WTC11 (cell line): ENCODE data around the gene MPZL3.

Experiments used
- ELF4 ChIP-seq: sonication (generic); formaldehyde crosslinking; IDR thresholded peaks from 2 replicates; pipeline ENCODE4 v1.8.1; 2022; ENCODE audit warnings: low read depth, mild to moderate bottlenecking, moderate library complexity, missing genetic modification reagents
- JUN ChIP-seq: sonication (generic); formaldehyde crosslinking; IDR thresholded peaks from 2 replicates; pipeline ENCODE4 v1.8.0; 2023; ENCODE audit warnings: mild to moderate bottlenecking, missing genetic modification reagents
- TF ChIP-seq, protein P1 (sequence below): fragments of 200-600 bp; IDR thresholded peaks from 2 replicates; pipeline ENCODE4 v1.8.0; 2022; ENCODE audit warnings: antibody characterized with exemption
- TF ChIP-seq, protein P2 (sequence below): sonication (generic); formaldehyde crosslinking; IDR thresholded peaks from 2 replicates; pipeline ENCODE4 v1.8.1; 2022; ENCODE audit warnings: missing genetic modification reagents, borderline replicate concordance
- TF ChIP-seq, protein P3 (sequence below): sonication (generic); formaldehyde crosslinking; IDR thresholded peaks from 2 replicates; pipeline ENCODE4 v1.8.0; 2023; ENCODE audit warnings: missing genetic modification reagents
- TF ChIP-seq, protein P4 (sequence below): sonication (generic); formaldehyde crosslinking; IDR thresholded peaks from 2 replicates; pipeline ENCODE4 v1.8.0; 2022; ENCODE audit warnings: mild to moderate bottlenecking, missing genetic modification reagents
- TF ChIP-seq, protein P5 (sequence below): sonication (generic); formaldehyde crosslinking; IDR thresholded peaks from 2 replicates; pipeline ENCODE4 v1.8.1; 2022; ENCODE audit warnings: low read depth, missing genetic modification reagents, borderline replicate concordance
- TF ChIP-seq, protein P6 (sequence below): sonication (generic); formaldehyde crosslinking; IDR thresholded peaks from 2 replicates; pipeline ENCODE4 v1.8.0; 2022; ENCODE audit warnings: mild to moderate bottlenecking, missing genetic modification reagents
- TF ChIP-seq, protein P7 (sequence below): sonication (generic); formaldehyde crosslinking; IDR thresholded peaks from 2 replicates; pipeline ENCODE4 v1.8.0; 2022; ENCODE audit warnings: missing genetic modification reagents

DNA sequence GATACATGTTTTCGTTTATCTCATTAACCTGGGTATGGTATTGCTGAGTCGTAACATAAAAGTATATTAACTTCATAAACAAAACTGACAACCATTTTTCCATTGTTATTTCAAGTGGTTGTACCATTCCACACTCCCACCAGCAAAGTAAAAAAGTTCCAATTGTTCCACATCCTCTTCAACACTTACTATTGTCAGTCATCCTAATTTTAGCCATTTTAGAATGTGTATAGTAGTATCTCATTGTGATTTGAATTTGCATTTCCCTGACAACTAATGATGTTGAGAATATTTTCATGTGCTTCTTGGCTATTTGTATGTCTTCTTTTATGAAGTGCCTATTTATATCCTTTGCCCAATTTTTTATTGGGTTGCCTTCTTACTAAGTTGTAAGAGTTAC is 41.9 kb upstream of the MPZL3 start:
- TF ChIP-seq ELF4 (CRISPR knock-in tag) (no peak), JUN (CRISPR knock-in tag) (no peak)
- TF ChIP-seq, protein P1, sequence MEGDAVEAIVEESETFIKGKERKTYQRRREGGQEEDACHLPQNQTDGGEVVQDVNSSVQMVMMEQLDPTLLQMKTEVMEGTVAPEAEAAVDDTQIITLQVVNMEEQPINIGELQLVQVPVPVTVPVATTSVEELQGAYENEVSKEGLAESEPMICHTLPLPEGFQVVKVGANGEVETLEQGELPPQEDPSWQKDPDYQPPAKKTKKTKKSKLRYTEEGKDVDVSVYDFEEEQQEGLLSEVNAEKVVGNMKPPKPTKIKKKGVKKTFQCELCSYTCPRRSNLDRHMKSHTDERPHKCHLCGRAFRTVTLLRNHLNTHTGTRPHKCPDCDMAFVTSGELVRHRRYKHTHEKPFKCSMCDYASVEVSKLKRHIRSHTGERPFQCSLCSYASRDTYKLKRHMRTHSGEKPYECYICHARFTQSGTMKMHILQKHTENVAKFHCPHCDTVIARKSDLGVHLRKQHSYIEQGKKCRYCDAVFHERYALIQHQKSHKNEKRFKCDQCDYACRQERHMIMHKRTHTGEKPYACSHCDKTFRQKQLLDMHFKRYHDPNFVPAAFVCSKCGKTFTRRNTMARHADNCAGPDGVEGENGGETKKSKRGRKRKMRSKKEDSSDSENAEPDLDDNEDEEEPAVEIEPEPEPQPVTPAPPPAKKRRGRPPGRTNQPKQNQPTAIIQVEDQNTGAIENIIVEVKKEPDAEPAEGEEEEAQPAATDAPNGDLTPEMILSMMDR: no peak
- TF ChIP-seq, protein P2, sequence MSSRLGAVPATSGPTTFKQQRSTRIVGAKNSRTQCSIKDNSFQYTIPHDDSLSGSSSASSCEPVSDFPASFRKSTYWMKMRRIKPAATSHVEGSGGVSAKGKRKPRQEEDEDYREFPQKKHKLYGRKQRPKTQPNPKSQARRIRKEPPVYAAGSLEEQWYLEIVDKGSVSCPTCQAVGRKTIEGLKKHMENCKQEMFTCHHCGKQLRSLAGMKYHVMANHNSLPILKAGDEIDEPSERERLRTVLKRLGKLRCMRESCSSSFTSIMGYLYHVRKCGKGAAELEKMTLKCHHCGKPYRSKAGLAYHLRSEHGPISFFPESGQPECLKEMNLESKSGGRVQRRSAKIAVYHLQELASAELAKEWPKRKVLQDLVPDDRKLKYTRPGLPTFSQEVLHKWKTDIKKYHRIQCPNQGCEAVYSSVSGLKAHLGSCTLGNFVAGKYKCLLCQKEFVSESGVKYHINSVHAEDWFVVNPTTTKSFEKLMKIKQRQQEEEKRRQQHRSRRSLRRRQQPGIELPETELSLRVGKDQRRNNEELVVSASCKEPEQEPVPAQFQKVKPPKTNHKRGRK (CRISPR knock-in tag): no peak
- TF ChIP-seq, protein P3, sequence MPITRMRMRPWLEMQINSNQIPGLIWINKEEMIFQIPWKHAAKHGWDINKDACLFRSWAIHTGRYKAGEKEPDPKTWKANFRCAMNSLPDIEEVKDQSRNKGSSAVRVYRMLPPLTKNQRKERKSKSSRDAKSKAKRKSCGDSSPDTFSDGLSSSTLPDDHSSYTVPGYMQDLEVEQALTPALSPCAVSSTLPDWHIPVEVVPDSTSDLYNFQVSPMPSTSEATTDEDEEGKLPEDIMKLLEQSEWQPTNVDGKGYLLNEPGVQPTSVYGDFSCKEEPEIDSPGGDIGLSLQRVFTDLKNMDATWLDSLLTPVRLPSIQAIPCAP (CRISPR knock-in tag): no peak
- TF ChIP-seq, protein P4, sequence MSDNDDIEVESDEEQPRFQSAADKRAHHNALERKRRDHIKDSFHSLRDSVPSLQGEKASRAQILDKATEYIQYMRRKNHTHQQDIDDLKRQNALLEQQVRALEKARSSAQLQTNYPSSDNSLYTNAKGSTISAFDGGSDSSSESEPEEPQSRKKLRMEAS: no peak
- TF ChIP-seq, protein P5, sequence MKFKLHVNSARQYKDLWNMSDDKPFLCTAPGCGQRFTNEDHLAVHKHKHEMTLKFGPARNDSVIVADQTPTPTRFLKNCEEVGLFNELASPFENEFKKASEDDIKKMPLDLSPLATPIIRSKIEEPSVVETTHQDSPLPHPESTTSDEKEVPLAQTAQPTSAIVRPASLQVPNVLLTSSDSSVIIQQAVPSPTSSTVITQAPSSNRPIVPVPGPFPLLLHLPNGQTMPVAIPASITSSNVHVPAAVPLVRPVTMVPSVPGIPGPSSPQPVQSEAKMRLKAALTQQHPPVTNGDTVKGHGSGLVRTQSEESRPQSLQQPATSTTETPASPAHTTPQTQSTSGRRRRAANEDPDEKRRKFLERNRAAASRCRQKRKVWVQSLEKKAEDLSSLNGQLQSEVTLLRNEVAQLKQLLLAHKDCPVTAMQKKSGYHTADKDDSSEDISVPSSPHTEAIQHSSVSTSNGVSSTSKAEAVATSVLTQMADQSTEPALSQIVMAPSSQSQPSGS (CRISPR knock-in tag): no peak
- TF ChIP-seq, protein P6, sequence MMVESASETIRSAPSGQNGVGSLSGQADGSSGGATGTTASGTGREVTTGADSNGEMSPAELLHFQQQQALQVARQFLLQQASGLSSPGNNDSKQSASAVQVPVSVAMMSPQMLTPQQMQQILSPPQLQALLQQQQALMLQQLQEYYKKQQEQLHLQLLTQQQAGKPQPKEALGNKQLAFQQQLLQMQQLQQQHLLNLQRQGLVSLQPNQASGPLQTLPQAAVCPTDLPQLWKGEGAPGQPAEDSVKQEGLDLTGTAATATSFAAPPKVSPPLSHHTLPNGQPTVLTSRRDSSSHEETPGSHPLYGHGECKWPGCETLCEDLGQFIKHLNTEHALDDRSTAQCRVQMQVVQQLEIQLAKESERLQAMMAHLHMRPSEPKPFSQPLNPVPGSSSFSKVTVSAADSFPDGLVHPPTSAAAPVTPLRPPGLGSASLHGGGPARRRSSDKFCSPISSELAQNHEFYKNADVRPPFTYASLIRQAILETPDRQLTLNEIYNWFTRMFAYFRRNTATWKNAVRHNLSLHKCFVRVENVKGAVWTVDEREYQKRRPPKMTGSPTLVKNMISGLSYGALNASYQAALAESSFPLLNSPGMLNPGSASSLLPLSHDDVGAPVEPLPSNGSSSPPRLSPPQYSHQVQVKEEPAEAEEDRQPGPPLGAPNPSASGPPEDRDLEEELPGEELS: no peak
- TF ChIP-seq, protein P7, sequence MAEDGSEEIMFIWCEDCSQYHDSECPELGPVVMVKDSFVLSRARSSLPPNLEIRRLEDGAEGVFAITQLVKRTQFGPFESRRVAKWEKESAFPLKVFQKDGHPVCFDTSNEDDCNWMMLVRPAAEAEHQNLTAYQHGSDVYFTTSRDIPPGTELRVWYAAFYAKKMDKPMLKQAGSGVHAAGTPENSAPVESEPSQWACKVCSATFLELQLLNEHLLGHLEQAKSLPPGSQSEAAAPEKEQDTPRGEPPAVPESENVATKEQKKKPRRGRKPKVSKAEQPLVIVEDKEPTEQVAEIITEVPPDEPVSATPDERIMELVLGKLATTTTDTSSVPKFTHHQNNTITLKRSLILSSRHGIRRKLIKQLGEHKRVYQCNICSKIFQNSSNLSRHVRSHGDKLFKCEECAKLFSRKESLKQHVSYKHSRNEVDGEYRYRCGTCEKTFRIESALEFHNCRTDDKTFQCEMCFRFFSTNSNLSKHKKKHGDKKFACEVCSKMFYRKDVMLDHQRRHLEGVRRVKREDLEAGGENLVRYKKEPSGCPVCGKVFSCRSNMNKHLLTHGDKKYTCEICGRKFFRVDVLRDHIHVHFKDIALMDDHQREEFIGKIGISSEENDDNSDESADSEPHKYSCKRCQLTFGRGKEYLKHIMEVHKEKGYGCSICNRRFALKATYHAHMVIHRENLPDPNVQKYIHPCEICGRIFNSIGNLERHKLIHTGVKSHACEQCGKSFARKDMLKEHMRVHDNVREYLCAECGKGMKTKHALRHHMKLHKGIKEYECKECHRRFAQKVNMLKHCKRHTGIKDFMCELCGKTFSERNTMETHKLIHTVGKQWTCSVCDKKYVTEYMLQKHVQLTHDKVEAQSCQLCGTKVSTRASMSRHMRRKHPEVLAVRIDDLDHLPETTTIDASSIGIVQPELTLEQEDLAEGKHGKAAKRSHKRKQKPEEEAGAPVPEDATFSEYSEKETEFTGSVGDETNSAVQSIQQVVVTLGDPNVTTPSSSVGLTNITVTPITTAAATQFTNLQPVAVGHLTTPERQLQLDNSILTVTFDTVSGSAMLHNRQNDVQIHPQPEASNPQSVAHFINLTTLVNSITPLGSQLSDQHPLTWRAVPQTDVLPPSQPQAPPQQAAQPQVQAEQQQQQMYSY (CRISPR knock-in tag): no peak
